IPS-NIHi7 (cell line): Measurements from ENCODE around the gene UFM1.
"Not testable (repeated sequence)": the region's sequence is repeated elsewhere in the genome, so short reads cannot be mapped to it uniquely, and the experiment has no call there.

ENCODE experiments used
- DNase-seq: peaks from one replicate; pipeline ENCODE4 v3.0.0; 2012; ENCODE audit warnings: mixed read lengths; ENCODE audit errors: extremely low spot score

Gene UFM1

DNA sequence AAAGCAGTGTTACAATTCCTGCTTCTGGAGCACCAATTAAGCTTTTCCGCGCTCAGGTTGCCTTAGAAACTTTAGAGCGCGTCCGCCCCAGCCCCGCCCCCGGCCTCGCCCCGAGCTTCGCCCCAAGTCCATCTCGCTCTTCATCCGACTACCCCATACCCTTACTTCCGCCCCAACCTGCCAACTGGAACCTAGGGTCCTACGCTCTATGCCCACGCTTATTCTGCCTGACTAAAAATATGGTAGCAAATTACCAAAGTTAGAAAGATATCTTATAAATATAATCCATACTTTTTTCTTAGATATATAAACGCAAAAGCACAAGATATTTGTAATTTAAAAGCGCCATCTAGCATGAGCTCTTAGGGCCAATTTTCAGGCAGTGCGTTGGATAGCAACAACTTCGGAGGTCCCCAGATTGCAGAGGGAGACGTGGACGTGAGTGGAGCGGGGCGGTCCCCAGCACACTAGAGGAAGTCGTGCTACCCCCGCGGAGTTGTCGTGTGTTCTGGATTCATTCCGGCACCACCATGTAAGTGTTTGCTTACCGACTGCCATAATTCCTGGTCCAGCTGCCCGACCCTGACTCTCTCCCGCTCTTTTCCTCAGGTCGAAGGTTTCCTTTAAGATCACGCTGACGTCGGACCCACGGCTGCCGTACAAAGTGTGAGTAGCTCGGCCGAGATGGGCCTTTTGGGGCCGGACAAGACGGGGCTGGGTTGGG is at the start of gene UFM1:
TSS of gene UFM1 (plus strand) at position 462 of the 724 bp plus-strand sequence. CDS start at position 531, 69 bp downstream.
- DNase-seq = peak; percentile 90

DNA sequence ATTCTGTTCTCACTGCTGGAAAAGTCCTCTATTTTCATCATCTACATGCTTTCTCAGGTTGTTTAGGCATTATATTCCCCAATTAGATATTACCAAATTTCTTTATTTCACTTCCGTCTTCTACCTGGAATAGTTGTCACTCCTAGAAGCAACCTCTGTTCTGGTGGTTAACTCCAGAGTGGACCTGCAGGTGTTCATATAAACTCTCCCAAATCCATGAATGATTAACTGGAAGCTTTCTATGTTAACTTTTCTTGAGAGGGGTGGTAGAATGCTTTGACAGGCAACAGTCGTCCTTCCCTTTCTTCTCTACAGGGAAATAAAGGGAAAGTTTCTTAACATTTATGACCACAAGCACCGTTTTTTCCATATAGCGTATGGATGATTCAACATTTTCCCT is 48.4 kb upstream of the UFM1 start:
- DNase-seq = no peak

DNA sequence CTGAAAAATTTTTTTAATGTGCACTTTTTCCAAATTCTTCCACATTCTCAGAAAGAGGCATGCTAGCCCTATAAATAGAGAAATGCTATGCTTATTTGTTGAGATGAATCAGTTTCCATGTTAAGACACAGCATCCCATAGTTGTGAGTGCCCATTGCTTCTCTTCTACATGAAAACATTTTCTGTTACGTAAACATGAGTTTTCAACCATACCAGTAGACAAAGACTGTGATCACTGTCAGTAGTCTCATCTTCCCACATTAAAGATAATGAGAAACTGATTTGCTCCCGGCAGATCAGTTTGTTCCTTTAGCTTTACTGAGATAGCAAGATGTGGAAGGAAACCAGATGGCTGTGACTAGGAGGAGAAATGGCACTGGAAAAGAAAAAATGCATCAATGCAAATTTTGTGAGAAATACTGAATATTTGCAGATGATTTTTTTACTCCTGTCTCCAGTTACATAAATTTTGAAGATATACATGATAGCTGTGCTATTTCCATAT is 45.8 kb upstream of the UFM1 start:
- no peak for DNase-seq

DNA sequence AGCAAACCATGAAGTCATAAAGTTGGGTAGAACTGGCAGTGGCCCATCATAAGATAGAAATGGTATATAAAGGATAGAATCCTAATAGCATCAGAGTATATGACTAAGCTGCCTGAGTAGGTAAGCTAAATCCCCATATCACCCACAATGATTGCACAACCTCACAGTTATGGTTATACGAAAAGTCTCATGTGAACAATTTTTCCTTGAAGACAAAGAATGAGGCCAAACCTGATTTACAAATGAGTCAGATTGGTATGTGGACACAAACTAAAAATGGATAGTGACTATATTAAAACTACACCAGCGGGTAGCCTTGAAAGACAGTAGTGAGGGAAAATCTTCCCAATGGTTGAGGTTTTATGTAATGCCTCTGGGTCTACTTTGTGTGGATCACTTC is 40.9 kb upstream of the UFM1 start:
- no peak for DNase-seq

DNA sequence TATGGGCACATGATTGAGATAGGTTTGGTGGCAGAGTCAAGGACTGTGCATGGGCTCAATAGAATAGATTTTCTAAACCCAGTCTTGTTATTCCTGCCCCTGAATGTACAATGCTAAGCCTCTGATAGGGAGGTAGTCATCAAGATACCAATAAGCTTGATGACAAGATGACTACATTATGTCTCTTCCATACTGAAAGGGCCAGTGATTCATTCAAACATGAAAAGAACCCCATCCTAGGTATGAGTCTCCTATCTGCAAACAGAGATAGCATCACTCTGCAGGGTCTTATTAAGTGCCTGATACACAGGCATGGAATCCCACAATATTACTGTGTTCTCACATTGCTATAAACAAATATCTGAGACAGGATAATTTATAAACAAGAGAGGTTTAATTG is 40.3 kb upstream of the UFM1 start:
- DNase-seq = no peak

DNA sequence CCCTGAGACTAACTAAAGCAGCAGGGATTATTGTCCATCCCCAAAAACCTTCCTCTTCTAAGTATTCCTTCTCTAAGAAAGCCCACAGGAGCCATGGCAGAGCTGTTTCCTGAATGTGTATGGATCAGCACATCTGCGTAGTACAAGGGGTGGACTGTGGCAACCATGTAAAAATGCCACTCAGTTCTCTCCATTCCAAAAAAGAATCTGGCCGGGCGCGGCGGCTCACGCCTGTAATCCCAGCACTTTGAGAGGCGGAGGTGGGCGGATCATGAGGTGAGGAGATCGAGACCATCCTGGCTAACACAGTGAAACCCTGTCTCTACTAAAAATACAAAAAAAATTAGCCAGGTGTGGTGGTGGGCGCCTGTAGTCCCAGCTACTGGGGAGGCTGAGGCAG is 38.5 kb upstream of the UFM1 start:
- DNase-seq = not testable (repeated sequence)

DNA sequence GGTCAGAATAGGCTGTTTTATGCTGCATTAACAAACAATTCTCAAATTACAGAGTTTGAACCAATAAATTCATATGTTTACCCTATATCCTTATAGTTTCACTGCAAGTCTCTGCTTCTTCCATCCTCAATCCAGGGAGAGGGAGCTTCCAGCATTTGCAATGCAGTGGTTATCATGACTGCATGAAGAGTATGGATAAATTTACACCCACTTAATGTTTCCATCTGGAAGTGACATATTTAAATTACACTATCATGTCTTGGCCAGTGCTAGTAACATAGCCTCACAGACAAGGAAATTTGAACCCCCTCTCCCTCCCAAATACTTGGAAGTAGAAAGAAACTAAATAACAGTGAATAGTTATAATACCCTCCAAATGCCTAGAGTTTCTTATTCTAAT is 33.5 kb upstream of the UFM1 start:
- no peak for DNase-seq

DNA sequence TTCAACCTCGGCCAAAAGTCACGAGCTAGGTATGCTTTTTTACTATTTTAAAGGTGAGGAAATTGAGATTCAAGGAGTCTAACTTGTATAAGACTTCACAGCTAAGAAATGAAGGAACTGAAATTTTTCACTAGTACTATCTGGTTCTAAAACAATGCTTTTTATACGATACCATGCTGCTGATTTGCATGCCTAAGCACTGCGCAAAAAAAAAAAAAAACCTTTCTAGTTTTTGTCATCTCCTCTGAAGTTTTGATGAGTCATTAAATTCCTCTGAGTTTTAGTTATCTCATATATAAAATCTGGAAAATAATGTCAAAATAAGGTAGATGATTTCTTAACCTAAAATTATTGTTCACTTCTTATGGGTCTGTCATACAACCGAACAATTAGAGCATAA is 28.0 kb upstream of the UFM1 start:
- DNase-seq = no peak

DNA sequence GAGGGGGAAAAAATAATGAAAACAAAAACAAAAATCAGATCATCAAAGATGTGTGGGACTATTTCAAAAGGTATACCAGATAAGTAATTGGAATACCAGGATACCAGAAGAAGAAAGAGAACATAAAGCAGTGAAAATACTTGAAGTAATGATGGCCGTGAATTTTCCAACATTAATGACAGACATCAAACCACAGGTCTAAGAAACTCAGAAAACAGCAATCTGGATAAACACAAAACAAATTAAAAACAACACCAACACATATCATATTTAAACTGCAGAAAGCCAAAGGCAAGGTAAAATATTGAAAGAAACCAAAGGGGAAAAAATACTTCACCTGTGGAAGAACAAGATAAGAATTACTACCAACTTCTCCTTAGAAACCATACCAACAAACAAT is 24.2 kb upstream of the UFM1 start:
- DNase-seq = no peak

DNA sequence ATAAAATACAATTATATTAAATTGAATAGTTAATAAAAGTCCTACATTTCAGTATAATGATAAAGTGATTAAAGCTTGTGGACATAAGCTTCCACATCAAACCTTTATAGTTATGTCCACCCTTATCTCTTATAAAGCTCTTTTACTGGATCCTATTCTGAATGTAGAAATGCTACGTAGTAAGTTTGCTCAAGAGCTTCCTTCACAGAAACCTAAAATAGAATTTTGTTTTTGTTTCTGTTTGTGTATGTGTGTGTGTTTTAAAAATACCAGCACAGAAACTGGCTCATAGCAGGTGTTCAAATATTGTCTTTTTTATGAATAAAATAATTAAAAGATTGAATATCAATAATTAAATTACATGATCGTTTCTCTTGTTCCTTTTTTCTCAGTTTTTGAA is 21.0 kb upstream of the UFM1 start:
- no peak for DNase-seq

DNA sequence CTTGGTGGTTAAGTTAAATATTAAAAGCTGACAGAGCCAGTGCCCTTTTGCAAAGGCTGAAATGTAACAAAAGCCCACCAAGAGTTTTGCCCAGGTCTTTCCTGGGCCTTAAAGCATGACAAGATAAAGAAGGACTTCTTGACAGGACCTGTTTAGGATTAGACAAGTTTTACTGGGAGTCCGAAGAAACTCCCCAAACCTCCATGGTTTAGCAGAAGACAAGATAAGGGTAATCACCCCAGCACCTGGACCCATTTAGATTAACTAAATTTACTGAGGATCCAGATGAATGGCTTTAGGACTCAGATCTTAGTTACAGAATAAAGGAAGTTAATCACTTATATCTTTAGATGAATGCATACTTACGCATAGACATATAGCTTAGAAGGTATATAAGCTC is 14.8 kb upstream of the UFM1 start:
- no peak for DNase-seq

DNA sequence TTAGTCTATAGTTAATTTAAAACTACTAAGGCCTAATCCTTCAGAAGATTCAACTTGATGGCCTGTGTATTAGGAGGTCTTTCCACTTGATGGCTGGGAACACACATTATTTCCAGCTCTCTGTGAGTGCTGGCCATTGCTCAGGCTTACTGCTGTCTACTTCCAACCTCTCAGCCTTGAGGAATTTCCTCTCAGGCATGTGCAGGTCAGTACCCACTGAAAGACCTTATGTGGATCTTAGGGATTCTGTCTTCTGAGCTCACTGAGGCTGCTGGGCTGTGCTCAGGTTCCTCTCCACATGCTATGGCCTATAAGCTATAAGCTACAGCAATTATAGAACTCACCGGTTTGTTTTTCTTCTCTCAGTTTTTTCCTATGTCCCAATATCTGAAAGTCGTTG is 11.6 kb upstream of the UFM1 start:
- no peak for DNase-seq

DNA sequence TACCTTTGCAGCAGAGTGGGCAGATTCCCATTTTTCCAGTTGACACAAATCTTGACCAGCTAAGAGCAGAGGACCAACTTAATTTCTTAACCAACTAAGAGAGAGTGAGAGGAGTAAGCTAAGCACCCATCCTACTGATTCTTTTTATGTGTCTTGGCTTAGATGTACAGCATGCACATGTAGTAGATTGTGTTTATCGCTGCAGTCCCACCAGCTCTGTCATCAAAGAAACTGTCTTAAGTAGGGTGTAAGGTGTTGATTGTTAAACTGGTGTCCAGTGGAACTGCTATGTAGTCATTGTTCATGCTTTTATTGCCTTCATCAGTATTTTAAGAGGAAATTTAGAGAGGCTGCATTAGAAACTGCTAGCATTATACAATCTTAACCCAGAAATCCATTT is 9.0 kb upstream of the UFM1 start:
- no peak for DNase-seq

DNA sequence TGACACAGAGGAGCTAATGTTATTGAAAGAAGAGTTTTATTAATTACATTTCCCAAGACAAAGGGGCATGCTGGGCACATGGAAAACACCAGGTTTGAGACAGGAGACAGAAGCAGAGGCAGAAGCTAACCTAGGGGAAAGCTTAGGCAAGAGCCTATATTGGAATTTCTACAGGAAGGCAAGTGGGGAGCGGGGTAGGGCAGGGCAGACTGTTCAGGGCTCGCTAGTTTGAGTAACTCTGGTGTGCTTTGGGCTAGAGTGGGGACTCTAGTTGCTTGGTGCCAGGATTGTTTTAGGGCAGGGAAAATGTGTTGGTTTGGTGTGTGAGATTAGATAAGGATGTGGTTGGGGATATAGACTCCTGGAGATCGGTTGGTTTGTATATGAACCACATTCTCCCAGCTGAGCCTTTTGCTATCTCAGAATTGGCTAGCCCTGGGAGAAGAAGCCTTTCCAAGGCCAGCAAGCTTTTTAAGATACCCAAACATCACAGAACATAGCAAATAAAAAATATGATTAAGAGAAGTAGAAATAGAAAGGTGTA is 8.4 kb upstream of the UFM1 start:
- DNase-seq = peak; percentile 8

DNA sequence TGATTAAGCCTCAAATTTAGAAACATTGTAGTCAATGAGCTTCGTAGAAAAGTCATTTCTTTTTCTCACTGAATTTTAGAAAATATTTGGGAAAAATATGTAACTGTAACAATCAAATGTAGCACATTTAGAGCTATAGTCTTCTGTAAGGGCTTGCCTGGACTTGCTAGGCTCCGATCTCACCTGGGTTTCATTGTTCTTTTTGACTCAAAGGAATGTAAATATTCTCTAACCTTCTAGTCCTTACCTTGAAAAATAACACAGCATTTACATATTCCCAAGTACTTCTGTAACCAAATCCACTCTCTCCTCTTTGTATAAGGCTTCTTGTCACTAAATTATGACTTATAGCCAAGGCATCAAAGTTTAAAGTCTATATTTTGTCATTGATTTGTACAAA is 2.9 kb upstream of the UFM1 start:
- no peak for DNase-seq

DNA sequence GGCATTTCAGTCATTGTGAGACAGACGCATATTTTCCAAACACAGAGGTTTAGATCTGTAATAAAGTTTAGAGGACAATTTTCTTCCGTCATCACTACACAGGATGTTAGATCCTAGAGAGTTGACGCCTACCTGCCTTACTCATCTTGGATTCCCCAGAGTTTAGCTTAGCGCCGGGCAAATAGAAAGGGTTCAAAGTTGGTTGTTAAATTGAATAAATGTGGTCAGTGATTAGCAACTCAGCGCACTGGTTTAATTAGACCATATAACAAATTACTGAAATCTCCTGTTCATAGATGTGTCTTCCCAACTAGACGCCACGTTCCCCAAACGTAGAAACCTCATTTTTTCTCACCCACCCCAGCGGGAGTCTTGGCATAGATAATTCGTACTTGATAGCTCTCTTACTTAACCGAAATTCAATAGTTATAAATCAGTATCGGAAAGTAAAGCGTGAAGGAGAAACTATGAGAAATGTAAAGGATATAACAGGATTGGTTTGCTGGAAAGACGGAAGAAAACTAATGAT is 726 bp upstream of the UFM1 start:
- DNase-seq = peak; percentile 8

DNA sequence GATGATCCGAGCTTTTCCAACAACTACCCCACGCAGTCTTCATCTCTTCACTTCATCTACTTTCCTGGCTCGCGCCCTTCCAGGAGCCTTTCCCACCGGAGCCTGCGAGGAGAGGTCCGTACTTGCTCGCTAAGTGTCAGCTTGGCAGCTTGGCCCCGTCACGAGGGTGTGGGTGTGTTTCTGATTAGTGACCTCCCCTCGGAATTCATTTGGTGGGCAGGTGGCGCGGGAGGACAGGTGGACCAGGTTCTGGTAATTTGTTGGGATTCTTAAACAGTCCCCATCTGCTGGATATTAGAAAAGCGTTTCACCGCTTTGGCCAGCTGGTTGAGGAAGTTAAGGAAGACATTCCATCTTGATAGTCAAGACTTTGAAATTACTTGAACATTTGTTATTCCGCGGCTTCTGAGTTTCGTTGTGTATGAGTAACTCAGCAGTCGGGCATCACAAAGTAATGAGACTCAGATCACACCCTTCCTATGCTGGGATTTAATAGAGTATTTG is 515 bp downstream of the UFM1 start:
- peak; percentile 22 for DNase-seq

DNA sequence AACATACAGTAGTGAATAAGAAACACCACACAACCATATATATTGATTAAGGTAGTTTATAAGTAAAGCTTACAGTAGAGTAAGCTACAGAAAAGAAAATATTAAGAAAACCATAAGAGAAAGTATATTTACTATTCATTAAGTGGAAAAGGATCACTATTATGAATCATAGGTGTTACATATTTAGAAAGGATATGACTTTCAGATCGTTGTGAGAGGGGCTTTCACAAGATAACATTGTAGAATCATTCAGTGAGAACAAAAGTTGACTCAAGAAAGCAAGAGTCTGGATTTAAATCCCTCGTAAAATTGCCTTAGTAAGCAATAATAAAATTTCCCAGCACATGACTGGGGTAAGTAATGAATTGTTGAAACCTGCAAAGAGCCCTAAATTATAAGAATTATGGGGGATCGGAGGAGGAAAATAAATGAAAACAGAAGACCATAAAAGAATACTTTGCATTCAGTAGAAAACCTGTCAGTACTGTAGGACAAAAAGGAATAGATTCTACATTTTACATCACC is 6.0 kb downstream of the UFM1 start:
- DNase-seq = no peak

DNA sequence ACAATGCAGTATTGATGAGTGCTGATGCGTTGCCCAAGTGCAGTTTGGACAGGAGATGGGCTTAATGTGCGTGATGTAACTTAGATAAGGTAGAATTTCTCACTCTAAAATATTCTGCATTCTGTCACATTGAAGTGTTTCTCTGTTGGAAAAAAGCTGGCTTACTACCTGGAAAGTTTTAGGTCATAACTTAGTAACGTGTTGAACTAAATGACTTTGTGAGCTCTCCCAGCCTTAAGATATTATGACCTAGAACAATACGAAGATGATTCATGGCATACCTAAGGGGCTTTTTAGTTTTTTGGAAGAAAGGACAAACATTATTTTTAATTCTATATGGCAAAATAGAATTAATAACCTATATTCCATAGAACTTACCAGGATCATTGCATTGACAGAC is 9.0 kb downstream of the UFM1 start:
- no peak for DNase-seq

DNA sequence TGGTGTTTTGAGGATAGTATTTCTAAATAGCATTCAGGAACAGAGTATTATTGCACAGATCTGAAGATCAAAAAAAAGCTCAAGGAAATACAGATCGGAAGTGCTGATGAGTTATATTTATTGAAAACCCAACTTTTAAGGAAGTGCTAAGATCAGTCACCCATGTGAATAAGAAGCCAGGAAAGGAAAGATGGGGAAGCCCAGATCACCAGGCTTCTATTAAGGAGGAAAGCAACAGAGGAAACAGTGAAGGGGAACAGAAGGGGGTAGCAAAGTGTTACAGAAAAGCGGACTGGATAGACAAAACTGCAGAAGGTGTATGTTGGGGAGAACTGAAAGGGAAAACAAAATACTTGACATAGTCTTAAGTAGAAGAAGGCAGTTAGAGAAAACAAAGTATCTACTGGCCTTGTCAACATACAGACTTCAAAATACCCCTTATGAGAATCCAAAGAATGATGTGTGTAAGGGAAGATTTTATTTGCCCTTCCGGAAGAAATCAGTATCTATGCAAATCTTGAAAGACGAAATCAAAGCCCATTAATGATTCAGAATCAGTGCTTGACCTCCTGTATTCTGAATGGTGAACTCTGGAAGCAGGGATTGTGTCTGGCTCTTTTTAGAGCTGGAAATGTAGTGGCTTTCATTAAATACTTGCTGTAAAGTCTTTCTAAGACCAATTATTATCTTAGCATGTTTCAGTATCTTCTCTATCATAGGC is 12.1 kb downstream of the UFM1 start:
- no peak for DNase-seq

DNA sequence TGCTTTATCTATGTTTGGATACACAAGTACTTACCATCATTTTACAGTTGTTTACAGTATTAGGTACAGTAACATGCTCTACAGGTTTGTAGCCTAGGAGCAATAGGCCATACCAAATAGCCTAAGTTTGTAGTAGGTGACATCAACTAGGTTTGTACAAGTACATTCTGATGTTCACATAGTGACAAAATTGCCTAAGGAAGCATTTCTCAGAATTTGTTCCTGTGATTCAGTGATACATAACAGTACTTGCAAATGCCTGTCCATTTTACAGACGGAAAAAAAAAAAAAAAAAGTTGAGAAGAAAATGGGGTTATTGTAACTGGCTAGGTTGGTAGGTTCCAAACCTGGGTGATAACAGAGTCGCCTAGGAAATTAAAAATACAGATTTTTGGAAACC is 13.6 kb downstream of the UFM1 start:
- DNase-seq = no peak

DNA sequence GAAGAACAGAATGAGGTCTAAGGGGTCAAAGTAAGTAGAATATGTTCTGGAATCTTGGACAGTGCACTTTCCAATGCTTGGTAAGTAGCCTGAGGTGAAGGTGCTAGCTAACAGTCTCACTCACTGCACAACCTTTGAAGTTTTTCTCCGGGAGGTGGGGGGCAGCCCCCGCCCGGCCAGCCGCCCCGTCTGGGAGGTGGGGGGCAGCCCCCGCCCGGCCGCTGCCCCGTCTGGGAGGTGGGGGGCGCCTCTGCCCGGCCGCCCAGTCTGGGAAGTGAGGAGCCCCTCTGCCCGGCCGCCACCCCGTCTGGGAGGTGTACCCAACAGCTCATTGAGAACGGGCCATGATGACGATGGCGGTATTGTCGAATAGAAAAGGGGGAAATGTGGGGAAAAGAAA is 14.1 kb downstream of the UFM1 start:
- not testable (repeated sequence) for DNase-seq
